HG02610 (cell line): ENCODE results near the gene PAOX.

Experiments used
- ATAC-seq: cut with Tn5 transposase; IDR thresholded peaks from one replicate; pipeline ENCODE4 v1.9.1; 2021; ENCODE audit warnings: mild to moderate bottlenecking, moderate library complexity; ENCODE audit not compliant: unreplicated experiment

Gene PAOX

DNA sequence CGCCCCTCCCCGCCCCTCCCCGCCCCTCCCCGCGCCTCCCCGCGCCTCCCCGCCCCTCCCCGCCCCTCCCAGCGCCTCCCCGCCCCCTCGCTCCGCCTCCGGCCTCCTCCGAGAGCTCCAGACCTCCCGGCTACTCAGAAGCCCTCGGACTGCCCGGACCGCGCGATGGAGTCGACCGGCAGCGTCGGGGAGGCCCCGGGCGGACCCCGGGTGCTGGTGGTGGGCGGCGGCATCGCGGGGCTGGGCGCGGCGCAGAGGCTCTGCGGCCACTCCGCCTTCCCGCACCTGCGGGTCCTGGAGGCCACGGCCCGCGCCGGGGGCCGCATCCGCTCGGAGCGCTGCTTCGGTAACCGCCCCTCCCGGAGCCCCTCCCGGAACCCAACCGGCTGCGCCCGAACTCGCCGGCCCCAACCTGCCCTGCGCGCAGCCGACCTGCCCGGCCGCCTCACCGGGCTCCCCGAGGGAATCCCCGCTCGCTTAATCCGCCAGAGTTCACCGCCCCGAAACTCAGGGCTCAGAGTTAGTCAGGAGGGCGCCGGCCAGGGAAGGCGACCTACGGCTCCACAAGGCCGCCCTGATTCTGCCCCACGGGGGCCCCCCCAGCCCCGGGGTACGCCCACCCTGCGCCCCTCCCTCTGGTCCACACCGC lies at the start of gene PAOX:
PAOX (plus strand) TSS at position 111 of the 649 bp plus-strand sequence; CDS start at position 166, 55 bp downstream.
- peak; percentile 45 for ATAC-seq

DNA sequence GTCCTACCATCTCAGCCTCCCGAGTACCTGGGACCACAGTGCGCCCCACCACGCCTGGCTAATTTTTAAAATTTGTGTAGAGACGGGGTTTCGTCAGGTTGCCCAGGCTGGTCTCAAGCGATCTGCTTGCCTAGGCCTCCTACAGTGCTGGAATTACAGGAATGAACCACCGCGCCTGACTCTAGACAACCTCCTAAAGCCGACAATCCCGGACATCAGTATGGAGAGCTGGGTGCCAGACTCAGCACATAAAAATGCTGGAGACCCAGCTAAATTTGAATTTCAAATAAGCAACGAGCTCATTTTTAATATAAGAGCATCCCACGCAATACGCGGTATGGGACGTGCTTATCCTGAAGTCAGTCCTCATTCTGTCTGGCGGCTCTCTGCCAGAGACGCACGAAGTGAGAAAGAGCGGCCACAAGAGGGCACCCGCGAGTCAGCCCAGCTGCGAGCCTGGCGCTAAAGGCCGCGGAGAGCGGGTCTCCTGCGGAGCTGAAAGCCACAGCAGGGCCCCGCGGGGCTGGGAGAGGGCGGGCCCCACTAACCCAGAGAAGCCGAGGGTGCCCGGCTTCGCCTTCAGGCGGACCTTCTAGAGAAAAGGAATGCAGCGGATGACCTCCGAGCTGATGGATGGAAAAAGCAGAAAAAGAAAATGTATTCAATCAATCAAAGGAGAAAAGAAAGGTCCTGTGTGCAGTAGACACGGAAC lies 49.4 kb upstream of the PAOX start:
- ATAC-seq, result peak; percentile 81

DNA sequence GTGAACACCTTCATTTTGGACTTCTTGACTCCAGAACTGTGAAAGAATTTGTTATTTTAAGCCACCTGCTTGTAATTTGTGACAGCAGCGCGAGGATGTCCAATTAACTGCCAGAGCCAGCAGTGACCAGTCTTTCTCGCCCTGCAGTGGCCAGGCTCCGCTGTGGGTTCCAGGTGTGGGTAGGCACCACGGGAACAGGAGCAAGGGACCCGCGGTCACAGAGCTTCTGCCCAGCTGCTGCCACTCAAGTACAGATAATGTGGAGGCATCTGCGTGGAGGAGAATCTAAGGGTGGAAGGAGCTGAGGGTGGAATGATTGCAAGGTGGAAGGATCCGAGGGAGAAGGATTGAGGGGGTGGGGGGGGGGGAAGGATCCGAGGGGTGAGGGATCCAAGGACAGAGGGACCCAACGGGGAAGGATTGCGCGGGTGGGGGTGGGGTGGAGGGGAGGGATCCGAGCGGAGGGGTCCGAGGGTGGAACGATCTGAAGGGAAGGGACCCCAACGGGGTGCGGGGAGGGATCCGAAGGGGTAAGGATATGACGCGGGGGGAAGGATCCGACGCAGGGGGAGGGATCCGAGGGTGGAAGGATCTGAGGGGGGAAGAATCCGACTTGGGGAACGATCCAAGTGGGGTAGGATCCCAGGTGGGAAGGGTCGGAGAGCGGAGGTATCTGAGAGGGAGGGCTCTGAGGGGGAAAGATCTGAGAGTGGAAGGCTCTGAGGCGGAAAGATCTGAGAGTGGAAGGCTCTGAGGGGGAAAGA lies 45.9 kb upstream of the PAOX start:
- no peak for ATAC-seq

DNA sequence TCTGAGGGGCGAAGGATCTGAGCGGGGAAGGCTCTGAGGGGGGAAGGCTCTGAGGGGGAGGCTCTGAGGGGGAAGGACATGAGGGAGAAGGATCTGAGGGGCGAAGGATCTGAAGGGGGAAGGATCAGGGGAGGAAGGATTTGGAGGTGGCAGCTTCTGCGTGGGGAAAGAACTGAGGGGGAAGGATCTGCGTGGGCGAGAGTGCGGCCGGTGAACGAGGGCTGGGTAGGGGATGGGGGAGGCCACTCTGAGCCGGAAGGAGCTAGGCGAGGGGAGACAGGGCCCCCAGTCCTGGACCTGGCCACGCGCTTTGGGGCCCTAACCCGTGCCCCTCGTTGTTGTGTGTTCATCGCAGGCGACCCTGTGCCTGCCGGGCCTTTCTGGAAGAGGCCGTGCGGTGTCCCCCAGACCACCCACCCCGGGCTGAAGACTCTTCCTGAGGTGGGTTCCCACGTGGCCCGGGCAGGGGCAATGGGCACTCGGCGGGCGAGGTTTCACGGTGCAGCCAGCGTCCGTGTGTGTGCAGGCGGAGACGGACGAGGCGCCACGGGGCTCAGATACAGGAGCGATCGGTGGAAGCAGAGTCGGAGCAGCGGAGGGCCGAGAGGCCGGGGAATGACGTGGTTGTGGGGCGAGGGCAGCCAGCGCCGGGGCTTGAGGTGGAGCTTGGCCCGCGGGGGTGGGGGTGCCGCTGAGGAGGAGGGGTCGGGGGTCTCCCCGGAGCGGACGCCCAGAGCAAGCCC lies 44.4 kb upstream of the PAOX start:
- no peak for ATAC-seq

DNA sequence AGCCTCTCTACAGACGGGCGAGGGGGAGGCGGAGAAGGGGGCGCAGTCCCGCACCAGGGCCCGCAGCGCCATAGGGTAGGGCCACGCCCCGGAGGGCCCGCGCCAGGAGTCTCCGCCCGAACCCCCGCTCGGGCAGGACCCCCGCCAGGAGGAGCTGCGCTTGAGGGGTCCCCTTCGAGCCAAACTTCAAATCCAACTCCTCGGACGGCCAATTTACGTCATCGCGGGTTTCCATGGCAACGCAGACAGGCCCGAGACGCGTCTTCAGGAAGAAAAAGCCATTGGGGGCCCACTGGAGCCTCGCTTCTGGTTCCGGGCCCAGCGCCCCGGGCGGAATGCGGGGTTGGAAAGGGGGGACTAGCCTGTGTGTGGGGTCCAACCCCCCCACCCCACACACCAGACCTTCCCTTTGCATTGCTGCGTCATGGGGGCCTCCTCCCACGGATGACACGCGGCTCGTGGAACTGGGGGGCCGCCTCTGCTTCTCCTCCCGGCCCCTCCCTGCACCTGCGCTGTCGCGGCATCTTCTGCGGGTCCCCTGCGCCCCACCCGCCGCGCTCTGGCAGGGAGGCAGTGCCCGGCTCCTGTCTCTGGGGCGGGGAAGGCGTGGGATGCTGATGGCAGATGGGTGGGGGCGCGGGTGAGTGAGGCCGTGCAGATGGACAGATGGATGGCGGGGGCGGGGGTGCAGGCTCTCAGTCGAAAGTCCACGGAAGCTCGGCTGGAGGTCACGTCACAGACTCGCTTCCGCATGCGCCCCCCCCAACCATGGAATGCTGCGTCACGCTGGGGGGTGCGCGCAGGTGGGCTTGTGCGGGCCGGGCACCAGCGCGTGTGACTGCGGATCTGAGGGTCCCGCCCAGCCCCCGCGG lies 43.6 kb upstream of the PAOX start:
- ATAC-seq, result no peak

DNA sequence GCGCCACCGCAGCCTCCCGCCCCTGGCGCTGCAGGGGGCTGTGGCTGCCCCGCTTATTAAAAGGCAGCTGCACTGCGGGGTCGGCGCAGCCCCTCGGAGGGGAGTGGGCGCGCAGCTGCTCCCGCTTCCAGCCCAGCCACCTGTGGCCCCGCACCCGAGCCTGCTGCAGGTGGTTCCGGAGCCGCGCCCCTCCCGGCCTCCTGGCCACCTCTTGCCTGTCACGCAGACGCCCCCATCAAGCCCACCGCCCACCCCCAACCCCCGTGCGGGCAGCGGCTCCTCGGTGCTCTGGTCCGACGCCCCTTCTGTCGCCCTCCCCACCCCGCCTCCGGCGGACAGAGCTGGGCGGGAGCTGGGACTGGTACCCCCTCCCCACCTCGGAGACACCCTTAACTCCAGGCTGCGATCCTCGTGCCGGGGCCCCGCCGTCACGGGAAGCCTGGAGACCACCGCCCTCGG lies 42.9 kb upstream of the PAOX start:
- no peak for ATAC-seq

DNA sequence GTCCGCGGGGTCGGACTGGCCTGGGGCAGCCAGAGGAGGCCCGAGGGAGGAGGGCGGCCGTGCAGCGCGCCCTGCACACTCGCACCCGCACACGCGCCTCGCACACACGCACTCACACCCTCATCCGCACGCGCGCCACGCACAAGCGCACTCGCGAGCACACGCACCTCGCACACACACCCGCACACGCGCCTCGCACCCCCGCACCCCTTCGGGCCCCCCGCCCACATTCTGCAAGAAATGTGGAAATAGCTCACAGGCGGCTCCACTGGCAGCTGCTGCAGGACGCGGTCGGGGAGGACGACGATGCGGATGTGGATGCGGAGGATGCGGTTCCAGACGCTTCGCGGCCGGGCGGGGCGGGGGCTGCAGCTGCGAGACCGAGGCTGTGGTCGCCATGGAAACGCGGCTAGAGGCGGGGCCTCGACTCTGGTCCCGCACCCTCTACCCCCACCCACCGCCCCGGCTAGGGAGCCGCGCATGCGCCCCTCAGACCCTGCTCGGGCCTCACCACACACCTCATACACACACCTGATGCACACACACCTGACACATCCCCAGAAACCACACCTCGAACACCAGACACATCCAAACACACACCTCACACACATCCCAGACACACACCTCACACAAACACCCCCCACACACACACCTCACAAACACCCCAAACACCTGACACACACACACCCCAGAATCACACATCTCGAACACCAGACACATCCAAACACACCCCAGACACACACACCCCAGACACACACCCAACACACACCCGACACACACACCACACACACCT lies 42.3 kb upstream of the PAOX start, which contains the start of gene CALY:
CALY (minus strand) TSS at position 320 of the 793 bp plus-strand sequence. CDS start 7,907 bp downstream, outside the sequence.
- no peak for ATAC-seq

DNA sequence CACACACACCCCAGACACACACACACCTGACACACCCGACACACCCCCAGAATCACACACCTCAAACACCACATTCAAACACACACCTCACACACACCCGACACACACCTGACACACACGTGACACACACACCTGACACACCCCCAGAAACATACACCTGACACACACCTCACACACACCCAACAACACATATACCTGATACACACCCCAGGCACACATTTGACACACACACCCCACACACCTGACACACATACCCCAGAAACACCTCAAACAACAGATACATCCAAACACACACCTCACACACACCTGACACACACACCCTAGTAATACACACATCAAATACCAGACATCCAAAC lies 41.7 kb upstream of the PAOX start:
- ATAC-seq, result no peak

DNA sequence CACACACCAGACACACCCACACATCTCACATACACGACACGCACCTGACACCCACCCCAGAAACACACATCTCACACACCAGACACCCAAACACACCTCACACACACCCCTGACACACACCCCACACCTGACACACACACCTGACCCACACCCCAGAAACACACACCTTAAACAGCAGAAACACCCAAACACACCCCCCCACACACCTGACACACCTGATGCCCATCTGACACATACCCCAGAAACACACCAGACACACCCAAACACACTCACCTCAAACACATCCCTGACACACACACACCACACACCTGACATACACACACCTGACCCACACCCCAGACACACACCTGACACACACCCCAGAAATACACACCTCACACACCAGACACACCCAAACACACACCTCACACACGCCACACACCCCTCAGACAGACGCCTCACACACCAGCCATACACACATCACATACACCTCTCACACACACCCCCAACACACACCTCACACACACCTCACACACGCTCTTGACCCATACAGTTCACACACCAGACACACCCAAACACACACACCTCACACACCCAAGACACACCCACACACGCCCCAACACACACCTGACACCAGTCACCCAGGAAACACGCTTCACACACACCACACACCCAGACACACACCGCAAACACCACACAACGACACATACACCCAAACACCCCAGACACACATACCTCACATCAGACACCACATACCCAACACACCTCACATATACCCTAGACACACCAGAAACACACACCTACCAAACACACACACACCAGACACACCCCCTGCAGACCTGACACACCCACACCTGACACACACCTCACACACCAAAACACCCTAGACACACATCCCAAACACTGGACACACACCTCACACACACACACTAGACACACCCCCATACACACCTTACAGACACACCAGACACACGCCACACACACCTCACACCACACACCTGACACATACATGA lies 40.7 kb upstream of the PAOX start:
- ATAC-seq, result no peak

DNA sequence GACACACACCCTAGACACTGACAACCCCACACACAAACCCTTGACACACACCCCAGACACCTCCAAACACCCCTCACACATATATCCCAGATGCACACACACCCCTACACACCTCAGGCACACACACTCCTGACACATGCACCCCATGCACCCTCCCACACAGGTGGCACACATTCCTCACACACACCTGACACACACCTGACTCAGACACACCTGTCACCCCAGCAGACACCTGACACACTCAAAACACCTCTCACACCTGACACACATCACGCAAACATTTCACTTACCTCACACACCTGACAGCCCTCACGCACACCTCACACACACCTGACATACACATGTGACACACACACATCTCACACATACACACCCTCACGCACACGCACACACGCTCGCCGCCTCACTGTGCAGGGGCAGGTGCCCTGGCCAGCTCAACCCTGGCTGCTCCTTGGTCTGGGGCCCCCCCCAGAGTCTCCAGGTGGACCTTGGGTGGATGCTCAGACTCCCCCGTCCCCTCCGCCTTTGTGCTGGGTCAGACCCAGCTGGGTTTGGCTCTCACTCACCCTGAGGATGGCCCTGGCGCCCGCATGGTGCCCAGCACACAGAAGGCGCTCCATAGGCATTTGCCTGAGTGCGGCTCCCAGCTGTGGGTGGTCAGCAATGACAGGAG lies 39.2 kb upstream of the PAOX start:
- no peak for ATAC-seq

DNA sequence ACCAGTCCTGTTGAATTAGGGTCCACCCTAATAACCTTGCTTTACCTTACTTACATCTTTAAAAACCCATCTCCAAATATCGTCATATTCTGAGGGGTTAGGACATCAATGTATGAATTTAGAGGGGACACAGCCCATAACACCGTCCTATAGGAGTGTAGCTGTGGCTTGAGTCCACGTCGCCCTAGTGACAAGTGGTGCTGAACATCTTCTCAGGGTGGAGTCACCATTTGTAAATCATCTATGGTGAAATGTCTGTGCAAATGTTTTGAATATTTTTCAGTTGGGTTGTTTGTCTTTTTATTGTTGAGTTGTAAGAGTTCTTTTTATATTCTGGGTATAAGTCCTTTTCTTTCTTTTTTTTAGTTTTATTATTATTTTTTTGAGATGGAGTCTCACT lies 37.1 kb upstream of the PAOX start:
- no peak for ATAC-seq

DNA sequence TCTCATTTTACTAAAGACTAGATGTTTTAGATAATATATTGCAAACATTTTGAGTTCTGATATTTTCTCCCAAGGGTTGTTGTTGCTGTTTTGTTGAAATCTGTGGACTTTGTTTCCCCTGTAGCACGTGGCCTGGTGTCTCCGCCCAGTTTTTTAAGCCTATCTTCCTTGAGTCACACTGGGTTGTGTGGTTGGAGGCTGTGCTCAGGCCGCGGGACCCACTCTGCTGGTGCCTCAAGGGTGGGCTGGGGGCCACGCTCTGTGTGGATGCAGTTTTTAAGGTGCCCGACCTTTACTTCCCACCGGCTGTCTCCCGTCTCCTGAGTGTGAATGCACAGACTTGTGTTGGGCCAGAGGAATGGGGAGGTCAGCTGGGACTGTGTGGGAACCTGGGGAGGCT lies 36.1 kb upstream of the PAOX start:
- no peak for ATAC-seq

DNA sequence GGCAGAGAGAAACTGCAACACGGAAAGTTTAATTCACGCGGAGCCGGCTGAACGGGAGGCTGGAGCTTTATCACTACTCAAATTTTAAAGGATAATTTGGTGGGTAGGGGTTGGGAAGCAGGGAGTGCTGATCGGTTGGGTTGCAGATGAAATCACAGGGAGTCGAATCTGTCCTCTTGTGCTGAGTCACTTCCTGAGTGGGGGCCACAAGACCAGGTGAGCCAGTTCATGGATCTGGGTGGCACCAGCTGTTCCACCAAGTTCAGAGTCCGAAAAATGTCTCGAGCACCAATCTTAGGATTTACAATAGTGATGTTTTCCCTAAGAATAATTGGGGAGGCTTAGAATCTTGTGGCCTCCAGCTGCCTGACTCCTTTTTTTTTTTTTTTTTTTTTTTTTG lies 35.5 kb upstream of the PAOX start:
- ATAC-seq, result no peak

DNA sequence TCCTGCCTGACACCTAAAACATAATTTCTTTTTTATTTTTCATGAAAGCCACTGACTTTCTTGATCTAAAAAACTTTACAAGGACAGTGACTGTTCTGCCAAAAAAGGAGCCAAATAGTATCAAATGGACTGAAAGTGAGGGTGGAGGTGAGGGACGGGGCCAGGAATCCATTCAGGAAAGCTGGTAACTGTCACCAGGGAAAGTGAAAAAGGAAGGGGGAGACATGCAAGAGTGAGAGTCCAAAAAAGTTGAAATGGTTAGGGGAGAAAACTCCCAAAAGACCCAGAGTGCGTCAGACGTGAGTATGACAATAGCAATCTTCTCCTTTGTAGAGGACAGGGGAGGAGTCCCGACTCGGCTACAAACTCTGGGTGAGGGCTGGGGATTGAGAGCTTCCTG lies 34.8 kb upstream of the PAOX start:
- no peak for ATAC-seq

DNA sequence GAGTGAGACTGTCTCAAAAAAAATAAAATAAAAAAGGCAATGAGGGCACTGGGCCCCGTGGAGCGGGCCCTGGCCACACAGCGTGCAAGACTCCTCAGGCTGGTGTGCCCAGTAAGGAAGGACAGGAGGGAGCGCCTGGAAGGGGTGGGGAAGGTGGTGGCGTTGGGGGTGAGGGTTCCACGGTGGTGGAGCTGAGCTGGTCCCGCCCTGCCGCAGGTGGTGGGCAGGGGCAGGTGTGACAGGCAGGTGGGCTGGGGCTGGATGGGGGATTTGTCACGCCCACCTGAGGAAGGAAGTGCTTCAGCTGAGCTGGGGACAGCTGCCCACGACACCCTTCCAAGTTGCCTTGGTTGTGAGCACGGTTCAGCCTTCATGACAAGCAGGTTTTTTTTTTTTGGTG lies 32.6 kb upstream of the PAOX start:
- no peak for ATAC-seq

DNA sequence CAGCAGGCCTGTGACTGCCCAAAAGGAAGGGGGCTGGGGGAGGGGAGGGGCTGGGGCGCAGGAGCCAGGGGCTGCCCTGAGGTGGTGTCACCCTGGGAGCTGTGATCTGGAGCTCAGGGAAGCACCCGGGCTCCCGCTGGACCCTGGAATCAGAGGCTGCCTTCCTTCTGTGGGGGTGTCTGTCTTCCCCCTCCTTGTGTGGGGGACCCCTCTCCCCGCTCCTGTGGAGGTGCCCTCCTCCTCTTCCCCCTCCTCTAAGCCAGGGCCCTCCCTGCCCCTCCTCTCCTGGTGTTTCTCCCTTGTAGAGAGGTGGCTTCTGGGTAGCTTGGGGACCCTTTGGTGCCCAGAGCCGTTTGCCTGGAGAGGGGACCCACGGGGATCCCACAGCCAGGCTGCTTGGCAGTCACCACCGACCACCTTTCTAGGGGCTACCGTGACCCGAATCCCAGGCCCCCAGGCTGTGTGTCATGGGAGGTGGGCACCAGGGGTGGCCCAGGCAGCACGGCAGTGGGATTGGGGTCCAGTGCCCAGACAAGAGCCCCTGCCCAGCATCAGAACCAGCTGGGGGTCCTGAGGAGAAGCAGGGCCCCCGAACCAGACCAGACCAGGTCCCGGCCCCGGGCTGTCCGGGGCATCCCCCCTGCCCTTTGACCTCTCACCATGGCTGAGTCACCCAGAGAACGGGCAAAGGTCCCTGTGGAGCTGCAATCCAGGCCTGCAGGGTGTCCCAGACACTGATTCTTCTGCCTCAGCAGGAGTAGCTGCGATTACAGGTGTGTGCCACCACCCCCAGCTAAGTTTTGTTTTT lies 31.1 kb upstream of the PAOX start:
- no peak for ATAC-seq

DNA sequence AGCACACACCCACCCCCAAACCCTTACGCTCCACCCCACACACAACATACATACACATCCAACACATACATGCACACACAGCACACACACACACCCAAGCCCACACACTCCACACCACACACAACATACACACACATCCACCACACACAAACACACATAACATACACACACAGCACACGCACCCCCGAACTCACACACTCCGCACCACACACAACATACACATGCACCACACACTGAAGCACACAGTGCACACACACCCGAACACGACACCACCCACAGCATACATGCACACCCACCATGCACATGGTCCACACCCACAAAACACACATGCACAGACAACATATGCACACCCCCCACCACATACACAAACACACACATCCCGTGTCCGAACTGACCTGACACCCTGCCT lies 29.9 kb upstream of the PAOX start:
- ATAC-seq, result no peak
